Thyroid gland (tissue), 4 donors: ENCODE measurements around the gene MEX3A.

Source experiments
- CTCF ChIP-seq, 6 experiments: fragments of 200-600 bp in 3 of 6; fragments of 450-650 bp in 3 of 6; sonication (generic) in 3 of 6; IDR thresholded peaks; one replicate each; pipeline ENCODE4 v1.5.1; 2016 to 2019; ENCODE audit warnings: antibody characterized with exemption in 6 of 6, mild to moderate bottlenecking in 2 of 6, inconsistent platforms in 1 of 6, moderate library complexity in 1 of 6
- POLR2A ChIP-seq, 2 donors: fragments of 450-650 bp; IDR thresholded peaks; one replicate each; pipeline ENCODE4 v1.6.1; 2017; ENCODE audit warnings: antibody characterized with exemption in 2 of 2, mild to moderate bottlenecking in 2 of 2, moderate library complexity in 1 of 2

- no peak for TF ChIP-seq CTCF (IDR thresholded peaks at IDR 0.05)
- no peak for TF ChIP-seq POLR2A (IDR thresholded peaks at IDR 0.05)
Observed at GRCh38 chr1:156064615-156065014, 17.6 kb downstream of the MEX3A start.
